Natural killer cell treated with Interleukin-12 subunit alpha and Interleukin-12 subunit beta and Interleukin-15 and Interleukin-18, amount 100 ng/mL, for 72 hours (primary cell): Measurements from ENCODE around the gene CCDC110. TPM values are rescaled to one million over a fixed set of nuclear protein-coding genes. Genes with fewer than 3 reads are reported as not detected.
A peak's percentile ranks its signal among the peaks of the same experiment; 100 is the strongest.
"Not testable (repeated sequence)": the region's sequence is repeated elsewhere in the genome, so short reads cannot be mapped to it uniquely, and the experiment has no call there.

Experiments
- ATAC-seq, 2 donors: fragments of 150-1000 bp; cut with Tn5 transposase in 1 of 2; sonication (Bioruptor Pico), chemical (Tn5 transposase) in 1 of 2; 2 replicates each; pipeline ENCODE4 v1.10.0; 2021
- DNase-seq: peaks from one replicate; pipeline ENCODE4 v3.0.0; 2022; ENCODE audit warnings: low spot score
- H3K27ac Mint-ChIP-seq, 2 donors: 1 replicate in 1 of 2; 2 replicates in 1 of 2; pipeline ENCODE4 v1.8.0; 2022; ENCODE audit warnings: mixed read lengths in 2 of 2, mild to moderate bottlenecking in 1 of 2, moderate library complexity in 1 of 2
- H3K27me3 Mint-ChIP-seq, 2 donors: 1 replicate in 1 of 2; 2 replicates in 1 of 2; pipeline ENCODE4 v1.8.0; 2022; ENCODE audit warnings: mixed read lengths in 2 of 2
- H3K36me3 Mint-ChIP-seq: one replicate; pipeline ENCODE4 v1.8.0; 2022; ENCODE audit warnings: mixed read lengths
- H3K4me1 Mint-ChIP-seq, 2 donors: 1 replicate in 1 of 2; 2 replicates in 1 of 2; pipeline ENCODE4 v1.8.0; 2022; ENCODE audit warnings: low read depth in 2 of 2, mixed read lengths in 2 of 2, mild to moderate bottlenecking in 1 of 2
- H3K4me3 Mint-ChIP-seq: one replicate; pipeline ENCODE4 v1.8.0; 2022; ENCODE audit warnings: mixed read lengths
- H3K9me3 Mint-ChIP-seq: 2 replicates; pipeline ENCODE4 v1.8.0; 2022; ENCODE audit warnings: mixed read lengths
- total RNA-seq, 2 donors: library from RNA; stranded (reverse); gene quantifications; one replicate each; pipeline ENCODE4 v1.2.3, GENCODE V29; 2022

CCDC110 gene
- not detected for total RNA-seq

- H3K27ac Mint-ChIP-seq, result peak within 1 kb of the TSS; percentile 31 to 39
- H3K36me3 Mint-ChIP-seq, result no peaks in the 10 kb centered on the region
- peaks cover 9 to 18% of the 10 kb centered on the region in 2 donors for H3K27me3 Mint-ChIP-seq
- ATAC-seq (peak; percentile 98 to 99), DNase-seq (peak; percentile 87)
- peaks cover 8 to 11% of the 10 kb centered on the region in 2 donors for H3K4me1 Mint-ChIP-seq
- no peaks in the 10 kb centered on the region for H3K9me3 Mint-ChIP-seq
- H3K4me3 Mint-ChIP-seq, result peak within 1 kb of the TSS; percentile 93
Observed at GRCh38 chr4:185471235-185472102, at the start of gene CCDC110. CCDC110 (minus strand) TSS chr4:185471733; CDS start chr4:185471683, 50 bp downstream.

- Mint-ChIP-seq H3K9me3 (no peaks in the 10 kb centered on the region), H3K27me3 (peaks cover 11 to 38% of the 10 kb centered on the region in 2 donors)
- ATAC-seq, result no peak
Observed at GRCh38 chr4:185520119-185520518, 48.6 kb upstream of the CCDC110 start.

GRCh38 chr4:185518494-185518893 lies 47.0 kb upstream of the CCDC110 start:
- Mint-ChIP-seq H3K4me3 (no peak overlapping the region), H3K27ac (no peak overlapping the region), H3K4me1 (peaks cover 4 to 7% of the 10 kb centered on the region in 2 donors), H3K27me3 (peaks cover 13 to 54% of the 10 kb centered on the region in 2 donors), H3K9me3 (no peaks in the 10 kb centered on the region), H3K36me3 (no peaks in the 10 kb centered on the region)
- ATAC-seq (no peak), DNase-seq (no peak)

More at GRCh38 chr4:185520119-185520518, 48.6 kb upstream of the CCDC110 start:
- no peak for DNase-seq
- Mint-ChIP-seq H3K27ac (no peak overlapping the region), H3K4me1 (no peaks in the 10 kb centered on the region), H3K4me3 (no peak overlapping the region), H3K36me3 (no peaks in the 10 kb centered on the region)

GRCh38 chr4:185518069-185518468 lies 46.5 kb upstream of the CCDC110 start:
- no peaks in the 10 kb centered on the region for H3K9me3 Mint-ChIP-seq
- H3K27me3 Mint-ChIP-seq, result peaks cover 15 to 59% of the 10 kb centered on the region in 2 donors
- H3K27ac Mint-ChIP-seq, result no peak overlapping the region
- H3K4me3 Mint-ChIP-seq, result no peak overlapping the region
- DNase-seq (no peak), ATAC-seq (no peak)
- peaks cover 7 to 11% of the 10 kb centered on the region in 2 donors for H3K4me1 Mint-ChIP-seq
- no peaks in the 10 kb centered on the region for H3K36me3 Mint-ChIP-seq

GRCh38 chr4:185515248-185515647 lies 43.7 kb upstream of the CCDC110 start:
- H3K27ac Mint-ChIP-seq, result no peak overlapping the region
- no peaks in the 10 kb centered on the region for H3K36me3 Mint-ChIP-seq
- DNase-seq (no peak), ATAC-seq (no peak)
- no peaks in the 10 kb centered on the region for H3K9me3 Mint-ChIP-seq
- no peak overlapping the region for H3K4me3 Mint-ChIP-seq
- H3K4me1 Mint-ChIP-seq, result peaks cover 10 to 15% of the 10 kb centered on the region in 2 donors
- H3K27me3 Mint-ChIP-seq, result peaks cover 27 to 65% of the 10 kb centered on the region in 2 donors

GRCh38 chr4:185514182-185514697 lies 42.7 kb upstream of the CCDC110 start:
- DNase-seq, result no peak
- H3K4me3 Mint-ChIP-seq, result no peak overlapping the region
- H3K27ac Mint-ChIP-seq, result no peak overlapping the region
- ATAC-seq, result no peak
- no peaks in the 10 kb centered on the region for H3K36me3 Mint-ChIP-seq
- H3K27me3 Mint-ChIP-seq, result peaks cover 29 to 74% of the 10 kb centered on the region in 2 donors
- H3K9me3 Mint-ChIP-seq, result no peaks in the 10 kb centered on the region
- peaks cover 10 to 15% of the 10 kb centered on the region in 2 donors for H3K4me1 Mint-ChIP-seq

- Mint-ChIP-seq H3K36me3 (no peaks in the 10 kb centered on the region), H3K9me3 (no peaks in the 10 kb centered on the region), H3K27ac (no peak overlapping the region), H3K27me3 (peaks cover 27 to 74% of the 10 kb centered on the region in 2 donors), H3K4me1 (peaks cover 10 to 15% of the 10 kb centered on the region in 2 donors), H3K4me3 (no peak overlapping the region)
- DNase-seq, result no peak
- peak; percentile 66 to 70 for ATAC-seq
Observed at GRCh38 chr4:185513489-185514181, 42.1 kb upstream of the CCDC110 start.

GRCh38 chr4:185512516-185512915 lies 41.0 kb upstream of the CCDC110 start:
- Mint-ChIP-seq H3K27ac (no peak overlapping the region), H3K36me3 (no peaks in the 10 kb centered on the region)

GRCh38 chr4:185511243-185511642 lies 39.7 kb upstream of the CCDC110 start:
- H3K27me3 Mint-ChIP-seq, result peaks cover 24 to 75% of the 10 kb centered on the region in 2 donors

More at GRCh38 chr4:185512516-185512915, 41.0 kb upstream of the CCDC110 start:
- ATAC-seq (no peak), DNase-seq (no peak)
- Mint-ChIP-seq H3K27me3 (peaks cover 30 to 82% of the 10 kb centered on the region in 2 donors), H3K4me1 (peaks cover 10 to 15% of the 10 kb centered on the region in 2 donors), H3K9me3 (no peaks in the 10 kb centered on the region), H3K4me3 (no peak overlapping the region)

GRCh38 chr4:185510806-185511205 lies 39.3 kb upstream of the CCDC110 start:
- peaks cover 24 to 76% of the 10 kb centered on the region in 2 donors for H3K27me3 Mint-ChIP-seq
- no peaks in the 10 kb centered on the region for H3K9me3 Mint-ChIP-seq
- H3K36me3 Mint-ChIP-seq, result no peaks in the 10 kb centered on the region
- DNase-seq (no peak), ATAC-seq (no peak)
- H3K4me3 Mint-ChIP-seq, result no peak overlapping the region
- no peak overlapping the region for H3K27ac Mint-ChIP-seq
- peaks cover 10 to 15% of the 10 kb centered on the region in 2 donors for H3K4me1 Mint-ChIP-seq

More at GRCh38 chr4:185511243-185511642, 39.7 kb upstream of the CCDC110 start:
- H3K4me3 Mint-ChIP-seq, H3K27ac Mint-ChIP-seq, ATAC-seq, DNase-seq, H3K36me3 Mint-ChIP-seq, H3K9me3 Mint-ChIP-seq: not testable (repeated sequence)
- peaks cover 10 to 15% of the 10 kb centered on the region in 2 donors for H3K4me1 Mint-ChIP-seq

GRCh38 chr4:185508181-185508580 lies 36.6 kb upstream of the CCDC110 start:
- no peak for ATAC-seq
- Mint-ChIP-seq H3K4me3 (no peak overlapping the region), H3K4me1 (peaks cover 5% of the 10 kb centered on the region in 2 donors), H3K36me3 (no peaks in the 10 kb centered on the region), H3K9me3 (no peaks in the 10 kb centered on the region), H3K27ac (no peak overlapping the region), H3K27me3 (peaks cover 27 to 71% of the 10 kb centered on the region in 2 donors)
- DNase-seq, result no peak

- DNase-seq (no peak), ATAC-seq (no peak)
- Mint-ChIP-seq H3K9me3 (no peaks in the 10 kb centered on the region), H3K27ac (no peak overlapping the region), H3K36me3 (no peaks in the 10 kb centered on the region), H3K4me3 (no peak overlapping the region), H3K4me1 (no peaks in the 10 kb centered on the region), H3K27me3 (peaks cover 16 to 53% of the 10 kb centered on the region in 2 donors)
Observed at GRCh38 chr4:185506422-185506821, 34.9 kb upstream of the CCDC110 start.

GRCh38 chr4:185504098-185505047 lies 32.8 kb upstream of the CCDC110 start:
- Mint-ChIP-seq H3K9me3 (peaks cover 3% of the 10 kb centered on the region), H3K4me1 (no peaks in the 10 kb centered on the region), H3K36me3 (no peaks in the 10 kb centered on the region), H3K4me3 (no peak overlapping the region), H3K27ac (no peak overlapping the region), H3K27me3 (peaks cover 18 to 45% of the 10 kb centered on the region in 2 donors)
- no peak for ATAC-seq
- no peak for DNase-seq
